Right atrium auricular region (tissue), 2 donors: ENCODE measurements around the gene AGBL4. TPM values are rescaled to one million over a fixed set of nuclear protein-coding genes. Genes with fewer than 3 reads are reported as not detected.
"Not testable (repeated sequence)": the region's sequence is repeated elsewhere in the genome, so short reads cannot be mapped to it uniquely, and the experiment has no call there.

Source experiments
- DNase-seq: peaks from one replicate; pipeline ENCODE4 v3.0.0-alpha.2; 2019; ENCODE audit warnings: low spot score
- H3K27ac ChIP-seq, 2 donors: fragments of 200-600 bp; sonication (generic); 1 replicate in 1 of 2; 2 replicates in 1 of 2; pipeline ENCODE4 v1.5.1; 2016 to 2019
- H3K27me3 ChIP-seq, 2 donors: fragments of 200-600 bp; sonication (generic); one replicate each; pipeline versions ENCODE4 v1.5.1 to v1.6.0; 2017 to 2019
- H3K36me3 ChIP-seq: fragments of 200-600 bp; sonication (generic); one replicate; pipeline ENCODE4 v1.5.1; 2016
- H3K4me1 ChIP-seq, 2 donors: fragments of 200-600 bp; sonication (generic); one replicate each; pipeline versions ENCODE4 v1.5.1 to v1.6.0; 2017 to 2019
- H3K4me3 ChIP-seq, 2 donors: fragments of 200-600 bp; sonication (generic); 1 replicate in 1 of 2; 2 replicates in 1 of 2; pipeline ENCODE4 v1.5.1; 2017 to 2019; ENCODE audit warnings: mild to moderate bottlenecking in 1 of 2, moderate library complexity in 1 of 2
- H3K9me3 ChIP-seq, 2 donors: fragments of 200-600 bp; sonication (generic); one replicate each; pipeline ENCODE4 v1.5.1; 2019
- total RNA-seq, 2 donors: library from RNA; depleted of rRNA; stranded (reverse); fragments of >200 nt; gene quantifications; one replicate each; pipeline ENCODE4 v1.1.0, GENCODE V29; 2016
- TF ChIP-seq, protein P1 (sequence below), 2 donors: fragments of 200-600 bp; sonication (generic); IDR thresholded peaks; one replicate each; pipeline ENCODE4 v1.5.1; 2019; ENCODE audit warnings: antibody characterized with exemption in 2 of 2

AGBL4 gene
- total RNA-seq, 2 donors from 2014 or later: 0.94 to 1.7 TPM

DNA sequence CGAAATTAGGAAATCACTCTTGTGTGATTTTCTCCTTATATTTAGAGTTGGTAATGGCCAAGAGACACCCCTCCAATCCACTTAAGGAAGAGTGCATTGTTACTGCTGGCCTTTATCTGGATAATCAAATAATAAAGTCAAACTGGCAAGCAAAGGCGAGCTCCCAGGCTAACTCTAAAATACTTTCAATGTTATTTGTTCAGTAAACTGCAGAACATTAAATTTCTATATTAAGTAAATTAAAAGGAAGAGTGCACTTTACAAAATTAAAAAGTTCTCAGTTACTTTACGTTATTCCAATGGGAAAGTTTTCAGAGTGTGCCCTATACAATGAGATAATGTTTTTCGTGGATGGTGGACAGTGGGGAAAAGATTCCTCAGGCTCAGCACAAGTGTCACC is 684.7 kb downstream of the AGBL4 start:
- H3K4me3 ChIP-seq: no peak overlapping the region
- TF ChIP-seq, protein P1, sequence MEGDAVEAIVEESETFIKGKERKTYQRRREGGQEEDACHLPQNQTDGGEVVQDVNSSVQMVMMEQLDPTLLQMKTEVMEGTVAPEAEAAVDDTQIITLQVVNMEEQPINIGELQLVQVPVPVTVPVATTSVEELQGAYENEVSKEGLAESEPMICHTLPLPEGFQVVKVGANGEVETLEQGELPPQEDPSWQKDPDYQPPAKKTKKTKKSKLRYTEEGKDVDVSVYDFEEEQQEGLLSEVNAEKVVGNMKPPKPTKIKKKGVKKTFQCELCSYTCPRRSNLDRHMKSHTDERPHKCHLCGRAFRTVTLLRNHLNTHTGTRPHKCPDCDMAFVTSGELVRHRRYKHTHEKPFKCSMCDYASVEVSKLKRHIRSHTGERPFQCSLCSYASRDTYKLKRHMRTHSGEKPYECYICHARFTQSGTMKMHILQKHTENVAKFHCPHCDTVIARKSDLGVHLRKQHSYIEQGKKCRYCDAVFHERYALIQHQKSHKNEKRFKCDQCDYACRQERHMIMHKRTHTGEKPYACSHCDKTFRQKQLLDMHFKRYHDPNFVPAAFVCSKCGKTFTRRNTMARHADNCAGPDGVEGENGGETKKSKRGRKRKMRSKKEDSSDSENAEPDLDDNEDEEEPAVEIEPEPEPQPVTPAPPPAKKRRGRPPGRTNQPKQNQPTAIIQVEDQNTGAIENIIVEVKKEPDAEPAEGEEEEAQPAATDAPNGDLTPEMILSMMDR (IDR thresholded peaks at IDR 0.05): no peak
- no peak overlapping the region for H3K27ac ChIP-seq
- no peaks in the 10 kb centered on the region for H3K4me1 ChIP-seq
- H3K9me3 ChIP-seq: no peaks in the 10 kb centered on the region
- DNase-seq: no peak
- no peaks in the 10 kb centered on the region for H3K27me3 ChIP-seq
- H3K36me3 ChIP-seq: no peaks in the 10 kb centered on the region

DNA sequence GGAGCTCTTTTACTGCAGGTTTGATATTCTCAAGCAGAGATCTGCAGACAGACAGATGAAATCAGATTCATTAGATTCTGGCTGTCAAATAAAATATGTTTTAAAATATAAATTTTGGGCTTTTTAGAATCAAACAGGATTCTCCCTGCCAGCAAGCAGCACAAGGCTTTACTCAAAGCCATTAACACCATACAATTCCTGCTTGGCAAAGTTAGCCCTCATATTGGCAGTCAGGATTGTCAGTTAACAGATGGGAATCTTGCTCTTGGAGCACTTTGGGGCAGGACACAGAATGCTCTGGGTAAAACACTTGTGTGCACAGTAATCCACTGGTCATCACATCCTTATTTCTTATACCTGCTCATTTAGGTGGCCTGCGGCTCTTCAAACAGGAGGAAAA is 686.5 kb downstream of the AGBL4 start:
- H3K27ac ChIP-seq: no peak overlapping the region
- H3K36me3 ChIP-seq: no peaks in the 10 kb centered on the region
- TF ChIP-seq, protein P1 (IDR thresholded peaks at IDR 0.05): no peak
- H3K27me3 ChIP-seq: no peaks in the 10 kb centered on the region
- H3K4me1 ChIP-seq: no peaks in the 10 kb centered on the region
- no peak for DNase-seq
- H3K4me3 ChIP-seq: no peak overlapping the region
- no peaks in the 10 kb centered on the region for H3K9me3 ChIP-seq

DNA sequence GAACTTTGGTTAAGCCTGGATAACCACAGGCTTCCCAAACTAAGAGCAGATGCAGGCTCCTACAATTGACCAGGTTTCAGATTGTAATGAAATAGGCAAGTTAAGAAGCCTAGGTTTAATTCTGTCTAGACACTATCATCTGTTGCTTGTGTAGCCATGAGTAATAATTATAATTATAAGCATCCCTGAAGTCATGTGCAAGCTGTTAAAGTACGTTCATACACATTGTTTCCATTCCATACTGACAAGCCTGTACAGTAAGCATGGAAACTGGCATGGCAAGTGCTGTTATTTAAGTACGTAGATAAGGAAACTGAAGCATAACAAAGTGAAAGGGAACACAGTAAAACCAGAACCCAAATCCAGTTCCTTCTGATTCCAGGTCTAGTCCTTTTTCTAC is 689.8 kb downstream of the AGBL4 start:
- DNase-seq: no peak
- Histone ChIP-seq H3K36me3 (no peaks in the 10 kb centered on the region), H3K27ac (no peak overlapping the region), H3K4me1 (no peaks in the 10 kb centered on the region), H3K9me3 (no peaks in the 10 kb centered on the region), H3K4me3 (no peak overlapping the region), H3K27me3 (no peaks in the 10 kb centered on the region)
- TF ChIP-seq, protein P1 (IDR thresholded peaks at IDR 0.05): no peak

DNA sequence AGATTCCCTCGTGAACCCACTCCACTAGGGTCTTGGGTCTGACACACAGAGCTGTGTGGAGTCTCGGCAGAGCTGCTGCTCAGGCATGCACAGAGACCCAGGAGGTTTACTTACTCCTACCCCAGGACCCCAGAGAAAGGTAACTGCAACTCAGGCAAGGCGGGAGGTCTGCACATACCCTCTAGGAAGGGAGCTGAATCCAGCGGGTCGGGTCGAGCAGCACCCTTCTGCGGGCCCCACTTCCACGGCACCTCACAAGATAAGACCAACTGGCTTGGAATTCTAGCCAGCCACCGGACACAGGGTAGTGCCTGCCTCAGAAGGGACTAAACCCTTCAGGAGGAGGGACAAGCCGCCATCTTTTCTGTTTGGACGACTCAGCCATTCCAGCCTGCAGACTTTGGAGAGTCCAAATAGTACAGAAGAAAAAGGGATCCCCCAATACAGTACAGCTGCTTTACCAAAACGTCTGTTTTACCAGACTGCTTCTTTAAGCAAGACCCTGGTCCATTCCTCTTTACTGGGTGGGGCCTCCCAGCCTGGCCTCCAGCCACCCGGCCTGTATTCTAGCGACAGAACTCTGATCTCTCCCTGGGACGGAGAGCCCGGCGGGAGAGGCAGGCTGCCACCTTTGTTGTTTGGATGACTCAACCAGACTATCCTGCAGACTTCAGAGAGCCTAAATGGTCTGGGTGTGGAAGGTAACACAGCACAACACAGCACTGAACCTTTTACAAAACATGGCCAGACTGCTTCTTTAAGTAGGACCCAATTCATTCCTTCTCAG is 692.5 kb downstream of the AGBL4 start:
- Histone ChIP-seq H3K9me3 (no peaks in the 10 kb centered on the region), H3K4me1 (no peaks in the 10 kb centered on the region), H3K27me3 (no peaks in the 10 kb centered on the region), H3K36me3 (no peaks in the 10 kb centered on the region), H3K4me3 (no peak overlapping the region), H3K27ac (no peak overlapping the region)
- TF ChIP-seq, protein P1 (IDR thresholded peaks at IDR 0.05): no peak
- DNase-seq: no peak

DNA sequence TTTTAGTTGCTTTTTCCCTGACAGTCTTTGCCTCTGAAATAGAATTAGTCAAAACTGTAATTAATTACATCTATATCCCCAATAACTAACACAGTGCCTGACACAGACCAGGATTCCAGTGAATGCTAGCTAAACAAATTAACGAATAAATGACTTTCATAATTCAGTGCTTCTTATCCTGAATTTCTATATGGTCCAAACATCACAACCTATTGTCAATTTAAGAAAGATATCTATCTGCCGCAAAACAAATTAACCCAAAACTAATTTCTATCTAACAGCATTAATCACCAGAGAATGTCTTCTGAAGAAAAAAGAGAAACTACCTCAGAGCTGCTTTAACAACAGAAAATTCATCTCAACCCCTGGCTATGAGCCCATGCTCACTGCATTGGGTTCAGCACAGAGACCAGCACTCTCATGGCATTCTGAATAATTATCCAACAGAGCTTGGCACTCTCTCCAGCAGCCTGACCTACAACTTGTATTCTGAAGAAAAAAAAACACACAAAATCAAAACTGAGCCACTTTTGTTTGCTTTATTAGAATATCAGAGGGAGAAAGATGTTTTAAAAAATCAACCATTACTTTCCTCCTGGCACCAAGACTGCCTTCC is 699.7 kb downstream of the AGBL4 start:
- no peak overlapping the region for H3K27ac ChIP-seq
- no peaks in the 10 kb centered on the region for H3K36me3 ChIP-seq
- no peaks in the 10 kb centered on the region for H3K27me3 ChIP-seq
- DNase-seq: no peak
- H3K4me3 ChIP-seq: no peak overlapping the region
- no peaks in the 10 kb centered on the region for H3K9me3 ChIP-seq
- TF ChIP-seq, protein P1 (IDR thresholded peaks at IDR 0.05): no peak
- H3K4me1 ChIP-seq: no peaks in the 10 kb centered on the region

DNA sequence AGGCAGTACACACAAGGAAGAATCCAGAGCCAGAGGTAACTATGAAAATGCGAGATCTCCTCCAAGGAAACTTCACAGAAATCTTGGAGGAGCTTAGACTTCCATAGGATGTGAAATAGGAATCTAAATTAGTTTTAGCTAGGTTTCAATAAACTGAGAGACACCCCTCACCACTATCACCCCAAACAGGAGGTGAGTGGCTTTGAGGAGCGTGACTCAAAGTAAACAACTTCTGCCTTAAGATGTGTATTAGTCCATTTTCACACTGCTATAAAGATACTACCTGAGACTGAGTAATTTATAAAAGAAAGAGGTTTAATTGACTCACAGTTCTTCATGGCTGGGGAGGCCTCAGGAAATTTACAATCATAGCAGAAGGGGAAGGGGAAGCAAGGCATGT is 703.3 kb downstream of the AGBL4 start:
- not testable (repeated sequence) for H3K9me3 ChIP-seq, H3K36me3 ChIP-seq, H3K27ac ChIP-seq, DNase-seq, H3K4me1 ChIP-seq, H3K27me3 ChIP-seq, H3K4me3 ChIP-seq
